HG03342 (cell line): ENCODE measurements around the gene NDNF.

ENCODE experiments used
- ATAC-seq: cut with Tn5 transposase; IDR thresholded peaks from one replicate; pipeline ENCODE4 v1.9.1; 2021; ENCODE audit warnings: mild to moderate bottlenecking, moderate library complexity; ENCODE audit not compliant: unreplicated experiment

The NDNF gene

GRCh38 chr4:121018543-121018942, 53.8 kb downstream of the NDNF start:
- ATAC-seq = no peak

GRCh38 chr4:121016611-121017010, 55.7 kb downstream of the NDNF start:
- ATAC-seq = no peak

GRCh38 chr4:121015421-121015820, 56.9 kb downstream of the NDNF start:
- no peak for ATAC-seq

- ATAC-seq = no peak
Observed at GRCh38 chr4:121014544-121014943, 57.8 kb downstream of the NDNF start.

- no peak for ATAC-seq
Observed at GRCh38 chr4:121011780-121012340, 60.5 kb downstream of the NDNF start.

- no peak for ATAC-seq
Observed at GRCh38 chr4:121011138-121011537, 61.2 kb downstream of the NDNF start.

- ATAC-seq = no peak
Observed at GRCh38 chr4:121009578-121010478, 62.5 kb downstream of the NDNF start.

- no peak for ATAC-seq
Observed at GRCh38 chr4:121007660-121008059, 64.7 kb downstream of the NDNF start.

GRCh38 chr4:121003863-121004262, 68.5 kb downstream of the NDNF start:
- ATAC-seq = no peak

GRCh38 chr4:120995266-120996010, 76.9 kb downstream of the NDNF start:
- ATAC-seq = no peak

- ATAC-seq = no peak
Observed at GRCh38 chr4:120994521-120994920, 77.8 kb downstream of the NDNF start.

GRCh38 chr4:120991885-120992284, 80.5 kb downstream of the NDNF start:
- no peak for ATAC-seq

- ATAC-seq = no peak
Observed at GRCh38 chr4:120990246-120990645, 82.1 kb downstream of the NDNF start.
